ENCODE measurements around the gene RAI1. TPM values are rescaled to one million over a fixed set of nuclear protein-coding genes. Genes with fewer than 3 reads are reported as not detected.

RAI1 gene
- total RNA-seq, 1 experiment from 2014 or later = 7.6 TPM

- in situ Hi-C loops (cut with HindIII; ENCODE audit: low pct_unique_long_range_greater_than_20kb, low sequenced_read_pairs) = no loop called here
Measured at GRCh38 chr17:17810895-17811248, 129.6 kb downstream of the RAI1 start.

GRCh38 chr17:17811381-17812210 is 130.3 kb downstream of the RAI1 start:
- in situ Hi-C loops (cut with HindIII; ENCODE audit: low pct_unique_long_range_greater_than_20kb, low sequenced_read_pairs) = no loop called here
- no peak for DNase-seq (ENCODE audit: low read depth)

More at GRCh38 chr17:17810895-17811248, 129.6 kb downstream of the RAI1 start:
- no peak for DNase-seq (ENCODE audit: low read depth)

DNA sequence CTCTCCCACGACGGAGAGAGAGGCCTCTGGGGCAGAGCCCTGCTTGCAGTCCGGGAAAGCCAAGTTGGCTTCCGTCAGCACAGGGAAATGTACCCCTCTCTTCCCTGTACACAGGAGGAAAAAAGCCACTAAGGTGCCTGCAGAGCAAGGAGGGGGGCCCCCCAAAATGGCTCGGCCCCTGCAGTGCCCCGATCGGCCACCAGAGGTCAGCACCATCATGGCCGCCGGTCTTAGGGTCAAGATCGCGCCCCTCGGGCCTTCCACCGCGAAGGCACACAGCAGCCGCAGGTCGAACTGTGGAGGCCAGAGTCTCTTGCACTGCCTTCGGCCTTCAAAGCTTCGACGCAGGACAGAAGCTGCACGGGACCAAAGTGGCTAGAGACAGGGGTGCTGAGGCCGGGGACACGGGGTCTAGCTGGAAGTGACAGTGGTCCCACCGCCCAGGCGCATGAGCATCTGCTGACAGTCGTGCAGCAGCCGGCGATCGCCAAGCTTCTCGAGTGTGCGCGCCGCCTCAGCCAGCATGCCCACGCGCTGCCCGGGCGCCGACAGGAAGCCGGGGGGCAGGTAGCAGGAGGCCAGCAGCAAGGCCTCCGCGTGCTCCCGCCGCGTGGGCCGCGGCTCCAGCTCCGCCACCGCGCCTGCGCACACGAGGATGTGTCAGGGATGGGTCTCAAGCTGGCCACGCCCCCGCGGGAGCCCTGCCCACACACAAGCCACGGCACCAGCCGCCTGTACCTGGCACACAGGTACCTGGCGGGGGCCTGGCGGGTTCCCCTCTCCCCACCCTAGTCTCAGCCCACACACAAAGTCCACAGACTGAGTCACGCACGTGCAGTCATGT is 131.2 kb downstream of the RAI1 start:
- in situ Hi-C loops (cut with HindIII; ENCODE audit: low pct_unique_long_range_greater_than_20kb, low sequenced_read_pairs) = no loop called here
- DNase-seq (ENCODE audit: low read depth) = peak; percentile 46

DNA sequence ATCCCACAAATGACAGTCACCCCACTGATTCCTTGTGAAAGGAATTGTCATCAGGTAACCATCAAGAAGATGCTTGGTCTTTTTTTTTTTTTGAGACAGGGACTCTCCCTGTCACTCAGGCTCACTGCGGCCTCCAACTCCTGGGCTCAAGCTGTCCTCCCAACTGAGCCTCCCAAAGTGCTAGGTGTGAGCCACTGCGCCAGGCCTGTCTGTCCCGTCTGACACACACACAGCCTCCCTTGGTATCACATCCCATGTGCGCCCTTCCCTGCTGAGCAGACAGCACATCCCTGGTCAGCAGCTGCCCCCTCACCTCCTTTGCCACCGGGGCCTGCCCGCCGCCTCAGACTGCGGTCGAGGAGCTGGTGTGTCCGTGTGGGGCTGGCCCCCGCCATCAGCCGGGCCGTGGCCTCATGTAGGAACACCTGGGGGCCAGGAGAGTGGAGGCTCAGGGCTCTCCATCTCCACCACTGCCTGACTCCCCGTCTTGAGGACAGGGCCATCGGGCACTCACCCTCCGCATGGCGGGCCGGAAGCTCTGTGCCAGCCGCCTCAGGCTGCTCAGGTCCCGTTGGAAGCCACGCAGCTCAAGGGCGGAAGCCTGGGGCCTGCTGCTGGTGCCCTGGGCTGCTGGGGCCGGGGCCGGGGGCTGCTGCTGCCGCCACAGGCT is 131.9 kb downstream of the RAI1 start:
- no peak for DNase-seq (ENCODE audit: low read depth)
- in situ Hi-C loops (cut with HindIII; ENCODE audit: low pct_unique_long_range_greater_than_20kb, low sequenced_read_pairs) = no loop called here

GRCh38 chr17:17813725-17814095 is 132.5 kb downstream of the RAI1 start:
- no peak for DNase-seq (ENCODE audit: low read depth)
- in situ Hi-C loops (cut with HindIII; ENCODE audit: low pct_unique_long_range_greater_than_20kb, low sequenced_read_pairs) = no loop called here

DNA sequence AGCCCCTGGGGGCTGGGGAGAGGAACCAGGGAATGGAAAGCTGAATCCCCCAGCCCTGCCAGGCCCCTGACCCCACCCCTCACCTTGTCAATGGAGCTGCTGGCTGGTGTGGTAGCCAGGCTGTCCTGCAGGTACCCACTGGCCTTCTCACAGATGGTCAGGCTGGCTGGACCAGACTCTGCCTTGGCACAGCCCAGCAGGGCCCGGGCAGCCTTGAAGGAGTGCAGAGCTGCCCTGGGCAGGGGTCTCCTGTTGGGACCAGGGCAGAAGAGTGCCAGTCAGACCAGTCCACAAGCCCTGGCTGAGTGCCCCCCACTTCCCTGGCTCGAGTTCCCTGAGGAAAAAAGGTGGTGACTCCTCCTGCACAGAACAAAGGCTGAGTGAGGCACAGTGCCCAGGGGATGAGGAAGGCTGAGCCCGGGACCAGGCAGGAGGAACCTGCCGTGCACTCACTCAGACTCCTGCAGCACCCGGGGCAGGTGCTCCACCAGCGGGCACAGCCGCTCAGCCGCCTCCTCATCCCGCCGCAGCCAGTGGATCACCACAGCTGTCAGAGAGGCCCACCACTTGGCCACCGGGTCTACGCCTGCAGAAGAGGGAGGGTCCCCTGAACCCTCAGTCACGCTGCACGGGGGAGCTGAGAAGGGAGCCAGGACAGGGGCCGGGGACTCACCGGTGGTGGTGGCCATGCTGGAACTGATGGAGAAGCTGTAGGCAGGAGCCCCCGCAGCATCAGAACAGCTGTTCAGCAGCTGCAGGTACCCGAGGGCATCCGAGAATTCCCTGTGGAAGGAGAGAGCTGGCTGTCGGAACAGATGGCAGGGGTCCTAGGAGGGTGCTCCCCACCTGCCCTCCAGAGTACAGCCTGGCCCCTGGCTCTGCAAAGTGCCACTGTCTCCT is 133.2 kb downstream of the RAI1 start:
- no peak for DNase-seq (ENCODE audit: low read depth)
- in situ Hi-C loops (cut with HindIII; ENCODE audit: low pct_unique_long_range_greater_than_20kb, low sequenced_read_pairs) = no loop called here

GRCh38 chr17:17815062-17815406 is 133.8 kb downstream of the RAI1 start:
- DNase-seq (ENCODE audit: low read depth) = peak; percentile 41
- in situ Hi-C loops (cut with HindIII; ENCODE audit: low pct_unique_long_range_greater_than_20kb, low sequenced_read_pairs) = no loop called here

- in situ Hi-C loops (cut with HindIII; ENCODE audit: low pct_unique_long_range_greater_than_20kb, low sequenced_read_pairs) = no loop called here
- DNase-seq (ENCODE audit: low read depth) = no peak
Measured at GRCh38 chr17:17815436-17816200, 134.4 kb downstream of the RAI1 start.

DNA sequence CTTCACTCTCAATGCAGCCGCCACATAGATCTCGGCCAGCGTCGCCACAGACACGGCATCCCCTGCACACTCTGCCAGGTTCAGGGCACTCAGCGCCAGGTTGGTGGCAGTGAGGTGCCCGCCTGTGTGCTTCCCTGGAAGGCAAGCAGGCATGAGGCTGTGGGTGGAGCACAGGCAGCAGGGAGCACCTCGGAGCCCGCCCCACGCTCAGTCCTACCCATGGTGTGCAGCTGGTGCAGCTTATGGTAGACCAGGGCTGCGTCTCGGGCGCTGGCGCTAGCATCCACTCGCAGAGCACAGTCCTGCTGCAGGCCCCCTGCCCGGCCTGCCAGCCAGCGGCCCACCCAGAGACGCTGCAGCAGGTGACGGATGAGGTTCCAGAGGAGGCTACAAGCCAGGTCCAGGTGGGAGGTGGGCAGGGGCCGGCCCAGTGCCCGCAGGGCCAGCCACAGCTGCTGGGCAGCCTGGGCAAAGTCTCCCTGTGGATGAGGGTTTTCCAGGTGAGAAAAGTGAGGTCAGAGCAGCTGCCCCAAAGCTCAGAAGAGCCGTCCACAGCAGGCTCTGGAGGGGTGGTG is 135.1 kb downstream of the RAI1 start:
- no peak for DNase-seq (ENCODE audit: low read depth)
- in situ Hi-C loops (cut with HindIII; ENCODE audit: low pct_unique_long_range_greater_than_20kb, low sequenced_read_pairs) = no loop called here

GRCh38 chr17:17816831-17817551 is 135.7 kb downstream of the RAI1 start:
- in situ Hi-C loops (cut with HindIII; ENCODE audit: low pct_unique_long_range_greater_than_20kb, low sequenced_read_pairs) = no loop called here
- no peak for DNase-seq (ENCODE audit: low read depth)

GRCh38 chr17:17817552-17817947 is 136.3 kb downstream of the RAI1 start:
- no peak for DNase-seq (ENCODE audit: low read depth)
- in situ Hi-C loops (cut with HindIII; ENCODE audit: low pct_unique_long_range_greater_than_20kb, low sequenced_read_pairs) = no loop called here

- no peak for DNase-seq (ENCODE audit: low read depth)
- in situ Hi-C loops (cut with HindIII; ENCODE audit: low pct_unique_long_range_greater_than_20kb, low sequenced_read_pairs) = no loop called here
Measured at GRCh38 chr17:17818088-17818526, 136.8 kb downstream of the RAI1 start.

DNA sequence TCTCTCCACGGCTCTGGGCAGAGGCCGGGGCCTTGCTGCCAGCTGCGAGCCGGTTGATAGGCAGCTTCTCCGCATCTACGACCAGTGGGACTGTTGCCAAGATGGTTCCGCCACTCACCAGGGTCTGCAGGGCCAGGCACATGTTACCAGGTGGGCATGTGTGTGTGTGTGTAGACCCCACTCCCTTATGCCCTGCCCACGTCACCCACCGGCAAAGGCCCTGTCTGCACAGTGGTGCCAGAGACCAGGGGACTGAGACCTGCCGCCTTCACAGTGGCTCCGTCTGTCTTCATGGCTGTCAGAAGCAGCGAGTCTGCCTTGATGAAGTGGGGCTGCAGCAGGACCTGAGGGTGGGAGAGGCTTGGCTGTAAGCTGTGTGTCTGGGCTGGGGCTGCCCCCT is 137.9 kb downstream of the RAI1 start:
- in situ Hi-C loops (cut with HindIII; ENCODE audit: low pct_unique_long_range_greater_than_20kb, low sequenced_read_pairs) = no loop called here
- DNase-seq (ENCODE audit: low read depth) = no peak

GRCh38 chr17:17819561-17819995 is 138.3 kb downstream of the RAI1 start:
- DNase-seq (ENCODE audit: low read depth) = peak; percentile 67
- in situ Hi-C loops (cut with HindIII; ENCODE audit: low pct_unique_long_range_greater_than_20kb, low sequenced_read_pairs) = no loop called here

DNA sequence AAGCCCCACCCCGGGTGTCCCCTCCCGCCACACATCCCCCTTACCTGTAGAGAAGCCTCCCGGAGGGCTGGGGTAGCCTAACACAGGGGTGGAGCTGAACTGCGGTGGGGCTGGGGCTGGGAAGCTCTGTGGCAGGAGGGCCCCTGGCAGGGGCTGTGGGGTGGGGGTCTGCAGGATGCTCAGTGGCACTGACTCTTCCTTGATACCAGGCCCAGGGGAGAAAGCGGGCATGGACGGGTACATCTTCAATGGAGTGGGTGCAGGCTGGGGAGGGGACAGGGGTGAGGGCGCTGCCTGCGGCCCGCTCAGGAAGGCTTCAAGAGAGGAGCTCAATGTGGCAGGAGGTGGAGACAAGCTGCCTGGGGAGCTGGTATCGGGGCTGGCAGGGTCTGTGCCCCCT is 138.8 kb downstream of the RAI1 start:
- DNase-seq (ENCODE audit: low read depth) = no peak
- in situ Hi-C loops (cut with HindIII; ENCODE audit: low pct_unique_long_range_greater_than_20kb, low sequenced_read_pairs) = no loop called here

DNA sequence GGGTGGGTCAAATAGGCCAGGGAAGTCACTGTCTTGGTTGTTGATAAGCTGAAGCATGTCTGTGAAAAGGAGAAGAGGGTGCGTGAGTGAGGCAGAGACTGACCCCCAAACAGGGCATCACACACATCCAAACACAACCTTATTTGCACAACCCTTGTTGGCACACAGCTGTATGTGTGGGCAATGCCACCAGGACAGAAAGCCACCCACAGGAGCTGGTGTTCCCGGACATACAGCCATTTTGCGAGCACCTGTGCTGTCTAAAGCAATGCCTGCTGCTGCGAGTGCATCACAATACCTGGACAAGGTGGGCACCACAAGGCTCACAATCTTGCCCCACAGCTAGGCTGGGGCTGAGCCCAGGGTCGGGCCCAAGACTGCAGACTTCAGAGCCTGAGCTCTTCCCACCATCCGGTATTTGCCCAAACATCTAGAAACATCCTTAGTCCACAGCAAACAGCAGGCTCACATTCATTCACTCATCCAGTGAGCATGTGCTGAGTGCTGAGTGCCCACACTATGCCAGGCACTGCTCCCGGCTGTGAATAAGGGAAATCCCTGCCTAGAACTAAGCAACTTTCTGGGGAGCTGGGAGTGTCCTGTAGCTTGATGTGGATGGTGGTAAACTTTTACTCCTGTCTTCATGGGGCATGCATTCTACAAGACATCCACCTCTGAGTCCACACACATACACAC is 139.4 kb downstream of the RAI1 start:
- in situ Hi-C loops (cut with HindIII; ENCODE audit: low pct_unique_long_range_greater_than_20kb, low sequenced_read_pairs) = no loop called here
- no peak for DNase-seq (ENCODE audit: low read depth)
